GM21447 (cell line): ENCODE results near the gene USP4.
"Not testable (repeated sequence)": the region's sequence is repeated elsewhere in the genome, so short reads cannot be mapped to it uniquely, and the experiment has no call there.

Experiments
- ATAC-seq: cut with Tn5 transposase; IDR thresholded peaks from one replicate; pipeline ENCODE4 v1.9.1; 2021; ENCODE audit not compliant: unreplicated experiment

USP4 gene

DNA sequence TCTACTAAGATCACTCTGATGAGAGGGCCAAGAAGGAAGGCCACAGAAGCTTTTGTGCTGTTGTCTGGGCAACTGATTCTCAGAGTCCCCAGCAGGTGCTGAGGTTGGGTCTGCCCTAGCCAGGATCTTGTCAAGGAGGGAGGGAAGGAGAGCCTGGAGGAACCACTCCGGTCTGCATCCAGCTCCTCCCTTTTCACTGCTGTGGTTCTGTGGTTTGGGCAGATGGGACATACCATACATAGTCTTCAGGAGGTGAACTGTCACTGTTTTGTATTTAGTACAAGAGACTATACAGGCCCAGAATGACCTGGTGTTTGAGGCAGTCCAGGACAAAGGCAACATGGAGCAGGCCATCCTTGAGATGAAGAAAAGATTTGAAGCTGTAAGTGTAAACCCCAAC is 84.7 kb downstream of the USP4 start:
- ATAC-seq: no peak

DNA sequence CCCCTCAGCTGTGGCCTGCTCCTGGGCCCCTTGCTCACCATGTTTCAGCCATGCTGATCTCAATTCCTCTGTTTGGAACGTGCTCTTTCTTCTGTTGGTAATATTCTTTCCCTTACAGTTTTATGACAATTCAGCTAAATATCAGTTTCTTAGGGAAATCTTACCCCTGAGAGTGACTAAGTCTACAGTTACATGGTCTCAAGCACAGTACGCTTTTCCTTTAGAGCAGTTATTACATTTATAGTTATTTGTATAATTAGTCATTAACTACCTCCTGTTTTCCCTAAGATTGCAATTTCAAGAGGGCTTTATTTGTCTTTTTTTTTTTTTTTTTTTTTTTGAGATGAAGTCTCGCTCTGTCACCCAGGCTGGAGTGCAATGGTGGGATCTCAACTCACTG is 86.3 kb downstream of the USP4 start:
- no peak for ATAC-seq

DNA sequence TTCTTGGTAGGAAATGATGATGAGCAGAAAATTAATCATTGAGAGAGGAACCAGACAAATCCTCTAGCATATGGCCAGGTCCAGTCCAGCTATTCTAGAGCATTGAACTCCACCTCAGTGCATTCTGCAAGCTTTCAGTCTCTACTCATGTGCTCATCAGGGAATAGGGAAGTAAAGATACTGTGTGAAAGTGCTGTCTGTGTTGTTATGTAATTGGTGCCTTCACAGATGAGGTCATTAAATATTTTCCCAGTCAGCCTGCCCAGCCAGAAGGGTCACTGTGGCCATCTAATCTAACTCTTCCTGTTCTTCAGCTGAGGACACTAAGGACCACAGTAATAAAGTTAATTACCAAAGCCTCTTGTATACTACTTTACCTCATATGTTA is 91.0 kb downstream of the USP4 start:
- no peak for ATAC-seq

DNA sequence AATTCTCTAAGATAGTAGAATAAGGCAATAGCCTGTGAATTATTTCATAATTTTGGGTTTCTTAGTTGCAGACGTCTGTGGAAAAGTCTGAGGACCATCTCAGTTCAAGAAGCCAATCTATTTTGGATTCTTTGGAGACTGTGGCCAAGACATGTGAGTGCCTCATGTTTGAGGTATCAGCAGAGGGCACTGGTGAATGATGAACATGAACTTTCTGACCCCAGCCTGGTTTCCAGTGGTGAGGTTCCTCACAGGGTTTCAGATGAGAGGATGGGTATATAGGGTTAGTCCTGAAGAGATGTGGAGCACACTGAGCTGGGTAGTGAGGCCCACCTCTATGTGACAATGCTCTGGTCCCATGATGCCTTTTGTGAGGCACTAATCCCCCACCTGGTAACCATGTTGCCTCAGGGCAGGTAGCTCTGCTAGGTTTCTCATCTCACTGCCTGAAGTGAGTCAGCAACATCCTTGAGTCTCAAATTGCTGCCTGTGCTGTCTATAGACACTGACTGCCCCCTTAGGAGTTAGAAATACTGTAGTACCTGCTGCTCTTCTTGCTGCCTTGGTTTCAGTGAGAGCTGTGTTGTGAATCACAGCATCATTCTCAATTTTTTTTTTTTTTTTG is 95.2 kb downstream of the USP4 start:
- no peak for ATAC-seq

DNA sequence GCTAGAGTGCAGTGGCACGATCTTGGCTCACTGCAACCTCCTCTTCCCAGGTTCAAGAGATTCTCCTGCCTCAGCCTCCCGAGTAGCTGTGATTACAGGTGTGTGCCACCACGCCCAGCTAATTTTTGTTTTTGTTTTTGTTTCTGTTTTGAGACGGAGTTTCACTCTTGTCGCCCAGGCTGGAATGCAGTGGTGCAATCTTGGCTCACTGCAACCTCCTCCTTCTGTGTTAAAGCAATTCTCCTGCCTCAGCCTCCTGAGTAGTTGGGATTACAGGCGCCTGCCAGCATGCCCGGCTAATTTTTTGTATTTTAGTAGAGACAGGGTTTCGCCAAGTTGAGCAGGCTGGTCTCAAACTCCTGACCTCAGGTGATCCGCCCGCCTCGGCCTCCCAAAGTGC is 99.8 kb downstream of the USP4 start:
- not testable (repeated sequence) for ATAC-seq

DNA sequence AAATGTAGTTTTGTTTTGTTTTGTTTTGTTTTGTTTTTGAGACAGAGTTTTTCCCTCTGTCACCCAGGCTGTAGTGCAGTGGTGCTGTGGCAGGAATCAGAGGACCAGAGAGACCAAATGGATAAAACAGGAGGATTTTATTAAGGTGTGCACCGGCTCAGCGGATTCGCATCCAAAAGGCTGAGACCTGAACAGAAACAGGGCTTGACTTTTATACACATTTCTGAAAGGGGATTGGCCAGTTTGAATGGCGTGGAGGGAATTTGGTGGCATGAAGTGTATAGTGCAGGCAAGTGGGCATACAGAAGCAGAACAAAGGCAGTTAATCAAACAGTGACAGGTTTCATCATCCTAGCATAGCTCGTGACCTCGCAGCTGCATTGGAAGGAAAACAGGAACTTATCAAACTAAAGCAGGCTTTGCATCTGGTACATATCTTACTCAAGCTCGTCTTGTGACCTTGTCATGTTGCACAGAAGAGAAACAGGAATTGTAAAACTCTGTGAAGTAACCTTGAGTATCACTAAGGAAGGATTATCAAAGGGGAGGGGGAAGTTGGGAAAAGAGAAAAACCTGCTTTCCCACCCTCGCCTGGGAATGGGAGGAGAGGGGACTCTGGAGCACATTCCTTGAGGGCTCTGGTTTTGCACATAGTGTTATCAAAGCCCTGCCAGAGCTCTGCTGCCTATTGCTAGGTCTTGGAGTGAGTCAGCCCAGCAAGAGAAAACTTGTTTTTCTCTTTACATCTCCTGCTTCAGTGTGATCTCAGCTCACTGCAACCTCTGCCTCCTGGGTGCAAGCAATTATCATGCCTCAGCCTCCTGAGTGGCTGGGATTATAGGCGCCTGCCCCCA is 101.4 kb downstream of the USP4 start:
- ATAC-seq: no peak

DNA sequence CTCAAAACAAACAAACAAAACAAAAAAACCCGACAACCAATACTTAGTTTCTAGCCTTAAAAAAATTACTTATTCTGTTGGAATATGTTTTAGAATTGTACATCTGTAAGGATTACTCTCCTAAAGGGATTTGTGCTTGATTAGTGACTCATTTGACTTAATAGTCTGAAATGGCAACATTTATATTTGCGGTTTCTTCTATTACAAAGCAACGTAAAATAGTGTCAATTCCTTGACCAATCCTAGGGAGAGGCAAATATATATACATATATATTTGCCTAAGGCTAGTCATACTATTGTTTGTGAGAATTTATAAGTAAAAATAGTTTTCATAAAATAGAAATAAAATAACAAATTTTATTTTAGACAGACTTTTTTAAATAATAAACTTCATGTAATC is 102.5 kb downstream of the USP4 start:
- no peak for ATAC-seq

DNA sequence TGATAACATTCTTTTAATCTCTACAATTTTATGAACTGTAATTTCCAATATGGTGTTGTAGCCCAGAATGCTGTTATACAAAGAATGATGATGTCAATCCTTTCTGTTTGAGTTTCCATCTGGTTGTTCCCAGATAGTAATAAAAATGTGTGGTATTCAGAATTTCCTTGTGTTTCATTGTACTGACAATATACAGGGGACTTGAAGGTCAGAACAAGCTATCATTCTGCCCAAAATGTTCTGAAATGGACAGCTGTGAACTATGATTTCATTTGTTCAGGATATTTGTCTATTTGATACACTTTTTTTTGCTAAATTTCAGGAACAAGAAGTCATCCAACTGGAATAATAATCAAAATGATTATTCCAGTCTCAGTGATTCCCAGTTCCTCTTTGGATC is 103.6 kb downstream of the USP4 start:
- no peak for ATAC-seq

DNA sequence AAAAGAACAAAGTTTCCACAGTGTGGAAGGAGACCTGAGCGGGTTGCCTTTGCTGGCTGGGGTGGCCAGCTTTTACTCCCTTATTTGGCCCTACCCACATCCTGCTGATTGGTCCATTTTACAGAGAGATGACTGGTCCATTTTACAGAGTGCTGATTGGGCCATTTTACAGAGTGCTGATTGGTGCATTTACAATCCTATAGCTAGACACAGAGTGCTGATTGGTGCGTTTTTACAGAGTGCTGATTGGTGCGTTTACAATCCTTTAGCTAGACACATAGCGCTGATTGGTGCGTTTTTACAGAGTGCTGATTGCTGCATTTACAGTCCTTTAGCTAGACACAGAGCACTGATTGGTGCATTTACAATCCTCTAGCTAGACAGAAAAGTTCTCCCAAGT is 111.0 kb downstream of the USP4 start:
- not testable (repeated sequence) for ATAC-seq
